ENCODE results near the gene RIMBP3C.
"Not testable (repeated sequence)": the region's sequence is repeated elsewhere in the genome, so short reads cannot be mapped to it uniquely, and the experiment has no call there.

RIMBP3C gene

DNA sequence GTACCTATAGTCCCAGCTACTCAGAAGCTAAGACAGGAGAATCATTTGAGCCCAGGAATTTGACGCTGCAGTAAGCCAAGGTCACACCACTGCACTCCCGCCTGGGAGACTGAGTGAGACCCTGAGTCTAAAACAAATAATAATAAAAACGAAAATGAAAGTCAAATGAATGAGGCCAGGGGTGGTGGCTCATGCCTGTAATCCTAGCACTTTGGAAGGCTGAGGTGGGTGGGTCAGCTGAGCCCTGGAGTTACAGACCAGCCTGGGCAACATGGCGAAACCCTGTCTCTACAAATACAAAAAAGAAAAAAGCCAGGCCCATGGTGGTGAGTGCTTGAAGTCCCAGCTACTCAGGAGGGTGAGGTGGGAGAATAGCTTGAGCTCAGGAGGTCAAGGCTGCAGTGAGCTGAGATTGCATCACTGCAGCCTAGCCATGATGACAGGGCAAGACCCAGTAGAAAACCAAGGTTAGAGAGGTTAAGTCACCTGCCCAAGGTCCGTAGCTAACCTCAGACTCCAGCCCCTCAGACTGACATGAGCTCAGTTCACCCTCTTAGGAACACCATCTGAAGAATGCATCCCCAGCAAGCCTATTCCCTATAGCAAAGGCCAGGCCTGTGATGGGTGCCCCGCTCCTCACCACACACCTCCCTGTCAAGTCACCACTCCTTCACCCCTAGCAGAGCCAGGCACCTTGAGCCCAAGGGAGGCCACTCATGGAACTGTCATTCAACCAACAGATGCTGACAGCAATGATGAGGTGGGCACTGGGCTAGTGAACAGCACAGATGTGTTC is 24.4 kb downstream of the RIMBP3C start:
- DNase-seq = not testable (repeated sequence)

DNA sequence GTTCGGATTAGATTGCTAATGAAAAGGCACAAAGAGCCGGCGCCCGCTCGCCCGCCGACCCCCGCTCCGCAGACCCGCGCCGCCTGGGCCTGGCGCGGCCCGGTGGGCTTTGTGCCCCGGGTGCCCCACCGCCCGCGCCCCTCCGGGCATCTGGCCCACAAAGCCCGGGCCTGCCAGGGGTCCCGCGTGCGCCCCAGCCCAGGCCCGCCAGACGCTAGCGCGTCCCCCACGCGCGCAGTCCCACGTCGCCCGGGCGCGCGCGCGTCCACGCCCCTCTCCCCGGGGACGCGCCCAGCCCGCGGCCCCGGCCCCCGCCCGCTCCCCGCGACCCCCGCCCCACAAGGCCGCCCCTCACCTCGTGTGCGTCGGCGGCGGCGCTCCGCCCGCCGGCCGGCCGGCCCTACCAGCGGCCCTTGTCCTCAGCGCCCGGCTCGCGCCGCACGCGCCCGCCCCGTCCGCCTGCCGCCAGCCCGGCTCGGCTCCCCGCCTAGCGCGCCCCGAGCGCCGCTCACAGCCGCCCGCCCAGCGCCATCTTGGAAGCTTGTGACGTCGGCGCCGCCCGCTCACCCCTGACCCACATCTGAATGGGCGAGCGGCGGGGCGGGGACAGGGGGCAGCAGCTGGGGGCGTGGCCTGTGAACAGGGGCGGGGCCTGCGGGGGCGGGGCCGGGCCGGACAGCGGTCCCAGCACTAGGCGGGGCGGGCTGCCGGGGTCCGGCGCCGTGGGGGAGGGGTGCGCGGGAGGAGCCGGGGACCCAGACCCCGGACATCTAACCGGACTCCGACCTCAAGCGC is 34.1 kb downstream of the RIMBP3C start:
- not testable (repeated sequence) for DNase-seq

DNA sequence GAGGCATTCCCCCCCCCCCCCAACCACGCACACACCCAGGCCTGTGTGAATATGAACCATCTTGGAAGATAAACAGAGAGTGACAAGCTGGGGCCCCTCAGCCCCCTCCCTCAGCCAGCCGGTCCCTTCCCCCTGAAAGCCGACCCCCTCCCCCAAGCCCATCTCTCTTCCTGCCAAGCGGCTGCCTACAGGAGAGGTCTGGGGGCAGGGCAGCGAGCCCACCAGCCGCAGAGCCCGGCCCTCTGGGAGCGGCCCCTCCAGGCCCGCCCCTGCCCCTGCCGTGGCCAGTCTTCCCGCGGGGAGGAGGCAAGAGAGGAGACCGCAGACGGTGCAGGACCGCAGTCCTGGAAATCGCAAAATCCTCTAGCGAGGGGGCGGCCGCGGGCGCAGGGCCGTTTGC is 34.7 kb downstream of the RIMBP3C start:
- DNase-seq = not testable (repeated sequence)

DNA sequence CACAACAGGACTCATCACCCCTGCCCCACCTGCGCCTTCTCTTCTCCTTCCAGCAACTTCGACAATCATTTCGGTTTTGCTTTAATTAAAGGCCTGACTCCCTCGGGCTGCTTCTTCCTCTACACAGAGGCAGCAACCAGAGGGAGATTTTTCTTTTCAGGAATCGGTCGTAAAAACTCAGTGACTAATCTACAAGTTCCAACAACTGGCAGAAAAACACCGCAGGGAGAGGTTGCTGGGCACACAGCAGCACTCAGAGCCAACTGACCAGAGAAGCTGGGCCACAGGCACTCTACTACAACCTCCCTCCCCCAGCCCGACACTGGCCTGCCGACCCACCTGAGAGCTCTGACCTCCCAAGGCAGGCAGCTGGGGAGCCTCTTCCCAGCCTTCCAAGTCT is 36.0 kb downstream of the RIMBP3C start:
- DNase-seq = not testable (repeated sequence)

- not testable (repeated sequence) for DNase-seq
Observed at GRCh38 chr22:21514117-21514516, 37.1 kb downstream of the RIMBP3C start.

DNA sequence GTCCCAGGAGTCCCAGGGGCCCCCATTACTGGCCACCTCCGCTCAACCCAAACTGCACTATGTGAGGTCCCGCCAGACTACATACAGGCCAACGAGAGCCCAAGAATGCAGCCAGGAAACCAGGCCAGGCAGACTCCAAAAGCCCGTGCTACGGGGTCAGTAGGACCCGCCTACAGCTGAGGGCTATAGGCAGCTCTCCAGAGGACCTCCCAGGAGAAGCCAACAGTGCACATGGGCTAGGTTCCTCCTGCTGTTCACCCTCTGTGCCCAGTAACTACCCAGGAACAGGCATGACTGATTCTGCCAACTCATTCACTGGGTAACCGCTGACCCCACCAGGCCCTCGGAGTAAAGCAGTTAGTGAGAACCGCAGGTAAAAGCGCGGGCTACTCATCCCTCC is 39.2 kb downstream of the RIMBP3C start:
- DNase-seq = not testable (repeated sequence)

DNA sequence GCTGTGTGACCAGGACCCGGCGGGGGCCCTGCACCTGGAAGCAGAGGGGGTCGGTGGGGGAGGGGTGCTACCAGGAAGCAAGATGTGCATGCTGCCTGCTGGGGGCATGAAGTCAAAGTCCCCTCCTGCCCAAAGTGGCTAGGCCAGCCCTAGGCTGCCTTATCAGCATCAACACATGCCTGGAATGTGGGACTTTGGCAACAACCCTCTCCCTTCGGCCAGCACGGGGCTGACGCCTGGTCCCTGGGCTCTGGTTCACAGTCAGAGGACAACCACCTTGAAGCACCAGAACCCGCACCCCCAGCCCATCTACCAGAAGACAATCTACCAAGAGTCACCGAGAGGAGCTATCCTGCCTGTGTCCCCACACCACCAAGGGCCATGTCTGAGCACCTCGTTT is 40.9 kb downstream of the RIMBP3C start:
- not testable (repeated sequence) for DNase-seq

- DNase-seq = not testable (repeated sequence)
Observed at GRCh38 chr22:21499623-21500506, 51.4 kb downstream of the RIMBP3C start.

- not testable (repeated sequence) for DNase-seq
Observed at GRCh38 chr22:21498489-21498888, 52.8 kb downstream of the RIMBP3C start.

DNA sequence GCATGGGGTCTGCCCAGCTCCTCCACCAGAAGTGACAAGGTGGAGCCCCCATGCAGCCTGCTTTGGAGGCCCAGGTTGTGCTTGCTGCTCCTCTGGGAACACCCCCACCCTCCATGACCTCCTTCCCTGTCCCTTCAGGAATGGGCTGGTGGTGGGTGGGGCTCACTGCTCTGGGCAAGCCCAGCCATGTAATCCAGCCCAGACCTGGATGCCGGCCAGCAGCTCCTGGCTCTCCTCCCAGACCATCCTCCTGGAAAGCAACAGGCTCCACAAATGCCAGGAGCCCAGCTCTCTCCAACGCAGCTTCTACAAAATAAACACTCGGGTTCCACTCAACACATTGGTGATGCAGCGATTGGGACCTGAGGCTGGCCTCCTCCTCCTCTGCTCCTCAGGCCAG is 53.3 kb downstream of the RIMBP3C start:
- DNase-seq = not testable (repeated sequence)

Measured in DMS153 (cell line).